Astrocyte (in vitro differentiated cells and primary cell): ENCODE measurements around the gene CACNA1B. TPM values are rescaled to one million over a fixed set of nuclear protein-coding genes. Genes with fewer than 3 reads are reported as not detected.

Experiments used
- DNase-seq: peaks from one replicate; pipeline ENCODE4 v3.0.0-alpha.2; 2010; ENCODE audit warnings: low read depth
- FAIRE-seq: peaks from 2 replicates; lab custom pipeline; 2011; peaks lifted over from hg19 to GRCh38; lab: Jason Lieb, UNC
- H2AFZ ChIP-seq: 2 replicates; pipeline ENCODE4 v1.6.0; 2012; ENCODE audit warnings: low read depth, low read length, inconsistent platforms
- H3K27ac ChIP-seq: 2 replicates; pipeline ENCODE4 v1.5.1; 2011; ENCODE audit warnings: low read depth, low read length, inconsistent platforms
- H3K27me3 ChIP-seq: 2 replicates; pipeline ENCODE4 v1.6.0; 2011; ENCODE audit warnings: low read length, inconsistent platforms; ENCODE audit not compliant: insufficient read depth
- H3K36me3 ChIP-seq: 2 replicates; pipeline ENCODE4 v1.5.1; 2011; ENCODE audit warnings: low read length, inconsistent platforms; ENCODE audit not compliant: insufficient read depth
- H3K4me1 ChIP-seq: 2 replicates; pipeline ENCODE4 v1.5.1; 2011; ENCODE audit warnings: low read length, inconsistent platforms; ENCODE audit not compliant: insufficient read depth
- H3K4me2 ChIP-seq: 2 replicates; pipeline ENCODE4 v1.6.0; 2012; ENCODE audit warnings: low read length, inconsistent platforms
- H3K4me3 ChIP-seq: 2 replicates; pipeline ENCODE4 v1.5.1; 2011; ENCODE audit warnings: low read depth, mild to moderate bottlenecking, low read length, inconsistent platforms; ENCODE audit not compliant: insufficient read depth
- H3K79me2 ChIP-seq: 2 replicates; pipeline ENCODE4 v1.6.0; 2012; ENCODE audit warnings: mild to moderate bottlenecking, low read length, inconsistent platforms; ENCODE audit not compliant: insufficient read depth
- H3K9ac ChIP-seq: 2 replicates; pipeline ENCODE4 v1.6.0; 2012; ENCODE audit warnings: mild to moderate bottlenecking, low read length, inconsistent platforms
- H3K9me3 ChIP-seq: 2 replicates; pipeline ENCODE4 v1.5.1; 2012; ENCODE audit warnings: low read depth, mild to moderate bottlenecking, low read length, inconsistent platforms; ENCODE audit not compliant: insufficient read depth
- H4K20me1 ChIP-seq: 2 replicates; pipeline ENCODE4 v1.6.0; 2012; ENCODE audit warnings: low read length, inconsistent platforms; ENCODE audit not compliant: insufficient read depth
- H3K27ac Mint-ChIP-seq: one replicate; pipeline ENCODE4 v1.8.0; 2021; ENCODE audit warnings: mild to moderate bottlenecking, mixed read lengths; ENCODE audit not compliant: unreplicated experiment
- H3K27me3 Mint-ChIP-seq: one replicate; pipeline ENCODE4 v1.8.0; 2021; ENCODE audit warnings: low read depth, mixed read lengths; ENCODE audit not compliant: unreplicated experiment
- H3K36me3 Mint-ChIP-seq: one replicate; pipeline ENCODE4 v1.8.0; 2021; ENCODE audit warnings: low read depth, mixed read lengths; ENCODE audit not compliant: unreplicated experiment
- H3K4me1 Mint-ChIP-seq: one replicate; pipeline ENCODE4 v1.8.0; 2021; ENCODE audit warnings: low read depth, mixed read lengths; ENCODE audit not compliant: unreplicated experiment
- H3K4me3 Mint-ChIP-seq: one replicate; pipeline ENCODE4 v1.8.0; 2021; ENCODE audit warnings: mild to moderate bottlenecking, moderate library complexity, mixed read lengths; ENCODE audit not compliant: unreplicated experiment
- H3K9me3 Mint-ChIP-seq: one replicate; pipeline ENCODE4 v1.8.0; 2021; ENCODE audit warnings: mild to moderate bottlenecking, mixed read lengths; ENCODE audit not compliant: unreplicated experiment
- CTCF ChIP-seq: IDR thresholded peaks from 2 replicates; pipeline ENCODE4 v1.5.1; 2011; ENCODE audit warnings: low read depth, mild to moderate bottlenecking, inconsistent platforms, low read length, moderate library complexity; ENCODE audit not compliant: insufficient read depth
- EZH2 ChIP-seq: IDR thresholded peaks from 2 replicates; pipeline ENCODE4 v1.6.1; 2012; ENCODE audit warnings: mild to moderate bottlenecking, low read length, inconsistent platforms; ENCODE audit not compliant: insufficient read depth
- total RNA-seq: library from RNA; stranded (reverse); gene quantifications from 2 replicates; pipeline ENCODE4 v1.2.1, GENCODE V29; 2021

The CACNA1B gene
- total RNA-seq, 1 donor from 2014 or later: 3.1 TPM

GRCh38 chr9:138069731-138070456 lies 192.3 kb downstream of the CACNA1B start:
- Mint-ChIP-seq H3K27me3 (peaks cover 20% of the 10 kb centered on the region), H3K9me3 (no peaks in the 10 kb centered on the region), H3K4me1 (no peaks in the 10 kb centered on the region), H3K27ac (no peak overlapping the region), H3K36me3 (peaks cover 2% of the 10 kb centered on the region), H3K4me3 (no peak overlapping the region)
- no peaks in the 10 kb centered on the region for H3K27me3 ChIP-seq
- peaks cover 8% of the 10 kb centered on the region for H3K9me3 ChIP-seq
- H3K4me1 ChIP-seq: no peaks in the 10 kb centered on the region
- no peak for TF ChIP-seq CTCF
- no peak for TF ChIP-seq EZH2
- H3K79me2 ChIP-seq: no peaks in the 10 kb centered on the region
- no peak overlapping the region for H3K9ac ChIP-seq
- H4K20me1 ChIP-seq: no peaks in the 10 kb centered on the region
- H3K4me2 ChIP-seq: no peak overlapping the region
- no peak overlapping the region for H3K27ac ChIP-seq
- DNase-seq (no peak), FAIRE-seq (no peak)
- H3K36me3 ChIP-seq: no peaks in the 10 kb centered on the region
- no peak overlapping the region for H2AFZ ChIP-seq
- H3K4me3 ChIP-seq: no peak overlapping the region

- no peak for FAIRE-seq
- no peaks in the 10 kb centered on the region for H3K4me1 Mint-ChIP-seq
- TF ChIP-seq EZH2: no peak
- no peak for TF ChIP-seq CTCF
Observed at GRCh38 chr9:138070815-138071214, 193.2 kb downstream of the CACNA1B start.

GRCh38 chr9:138071292-138071691 lies 193.7 kb downstream of the CACNA1B start:
- Histone ChIP-seq H3K27ac (no peak overlapping the region), H3K4me3 (no peak overlapping the region), H3K79me2 (no peaks in the 10 kb centered on the region), H3K4me1 (no peaks in the 10 kb centered on the region), H3K4me2 (no peak overlapping the region), H4K20me1 (no peaks in the 10 kb centered on the region), H3K27me3 (no peaks in the 10 kb centered on the region), H3K9me3 (peaks cover 3% of the 10 kb centered on the region), H2AFZ (no peak overlapping the region), H3K36me3 (no peaks in the 10 kb centered on the region), H3K9ac (no peak overlapping the region)
- Mint-ChIP-seq H3K27ac (no peak overlapping the region), H3K9me3 (no peaks in the 10 kb centered on the region), H3K27me3 (peaks cover 22% of the 10 kb centered on the region), H3K4me1 (no peaks in the 10 kb centered on the region), H3K36me3 (no peaks in the 10 kb centered on the region), H3K4me3 (no peak overlapping the region)
- no peak for TF ChIP-seq EZH2
- TF ChIP-seq CTCF: no peak
- FAIRE-seq (no peak), DNase-seq (no peak)

More at GRCh38 chr9:138070815-138071214, 193.2 kb downstream of the CACNA1B start:
- no peak overlapping the region for H3K9ac ChIP-seq
- H3K27ac Mint-ChIP-seq: no peak overlapping the region
- H3K9me3 Mint-ChIP-seq: no peaks in the 10 kb centered on the region
- no peaks in the 10 kb centered on the region for H3K79me2 ChIP-seq
- peaks cover 3% of the 10 kb centered on the region for H3K9me3 ChIP-seq
- H3K36me3 ChIP-seq: no peaks in the 10 kb centered on the region
- H3K27me3 Mint-ChIP-seq: peaks cover 21% of the 10 kb centered on the region
- no peaks in the 10 kb centered on the region for H3K4me1 ChIP-seq
- no peaks in the 10 kb centered on the region for H3K36me3 Mint-ChIP-seq
- DNase-seq: no peak
- H3K4me2 ChIP-seq: no peak overlapping the region
- no peak overlapping the region for H3K27ac ChIP-seq
- no peaks in the 10 kb centered on the region for H3K27me3 ChIP-seq
- no peak overlapping the region for H2AFZ ChIP-seq
- H3K4me3 ChIP-seq: no peak overlapping the region
- no peak overlapping the region for H3K4me3 Mint-ChIP-seq
- no peaks in the 10 kb centered on the region for H4K20me1 ChIP-seq
